ENCODE data around the gene RAB24. TPM values are rescaled to one million over a fixed set of nuclear protein-coding genes. Genes with fewer than 3 reads are reported as not detected.
A peak's percentile ranks its signal among the peaks of the same experiment; 100 is the strongest.

The RAB24 gene
- total RNA-seq, 1 experiment from 2014 or later, result 37.2 TPM

GRCh38 chr5:177351392-177352329, 48.1 kb upstream of the RAB24 start, which contains the start of gene LMAN2:
Gene LMAN2 (minus strand): TSS chr5:177351668. CDS start chr5:177351647, 21 bp downstream.
- TF ChIP-seq CTCF (IDR thresholded peaks at IDR 0.05), result no peak
- TF ChIP-seq, protein P1, sequence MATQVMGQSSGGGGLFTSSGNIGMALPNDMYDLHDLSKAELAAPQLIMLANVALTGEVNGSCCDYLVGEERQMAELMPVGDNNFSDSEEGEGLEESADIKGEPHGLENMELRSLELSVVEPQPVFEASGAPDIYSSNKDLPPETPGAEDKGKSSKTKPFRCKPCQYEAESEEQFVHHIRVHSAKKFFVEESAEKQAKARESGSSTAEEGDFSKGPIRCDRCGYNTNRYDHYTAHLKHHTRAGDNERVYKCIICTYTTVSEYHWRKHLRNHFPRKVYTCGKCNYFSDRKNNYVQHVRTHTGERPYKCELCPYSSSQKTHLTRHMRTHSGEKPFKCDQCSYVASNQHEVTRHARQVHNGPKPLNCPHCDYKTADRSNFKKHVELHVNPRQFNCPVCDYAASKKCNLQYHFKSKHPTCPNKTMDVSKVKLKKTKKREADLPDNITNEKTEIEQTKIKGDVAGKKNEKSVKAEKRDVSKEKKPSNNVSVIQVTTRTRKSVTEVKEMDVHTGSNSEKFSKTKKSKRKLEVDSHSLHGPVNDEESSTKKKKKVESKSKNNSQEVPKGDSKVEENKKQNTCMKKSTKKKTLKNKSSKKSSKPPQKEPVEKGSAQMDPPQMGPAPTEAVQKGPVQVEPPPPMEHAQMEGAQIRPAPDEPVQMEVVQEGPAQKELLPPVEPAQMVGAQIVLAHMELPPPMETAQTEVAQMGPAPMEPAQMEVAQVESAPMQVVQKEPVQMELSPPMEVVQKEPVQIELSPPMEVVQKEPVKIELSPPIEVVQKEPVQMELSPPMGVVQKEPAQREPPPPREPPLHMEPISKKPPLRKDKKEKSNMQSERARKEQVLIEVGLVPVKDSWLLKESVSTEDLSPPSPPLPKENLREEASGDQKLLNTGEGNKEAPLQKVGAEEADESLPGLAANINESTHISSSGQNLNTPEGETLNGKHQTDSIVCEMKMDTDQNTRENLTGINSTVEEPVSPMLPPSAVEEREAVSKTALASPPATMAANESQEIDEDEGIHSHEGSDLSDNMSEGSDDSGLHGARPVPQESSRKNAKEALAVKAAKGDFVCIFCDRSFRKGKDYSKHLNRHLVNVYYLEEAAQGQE (IDR thresholded peaks at IDR 0.05; ENCODE audit: insufficient read depth in 1 of 2, low read depth in 2 of 2, low read length in 1 of 2), result peak in 1 of 2 experiments; percentile 27; a peak in 1 of 4 replicates
- peak; percentile 43; the same call in 1 of the 2 replicates for TF ChIP-seq TCF7L2 (IDR thresholded peaks at IDR 0.05; ENCODE audit: low read depth, low read length)
- TF ChIP-seq POLR2AphosphoS5 (IDR thresholded peaks at IDR 0.05; ENCODE audit: low read depth, low read length), result peak; percentile 92
- TF ChIP-seq SIN3A (IDR thresholded peaks at IDR 0.05; ENCODE audit: borderline replicate concordance, insufficient read depth, low read depth, low read length), result peak; percentile 92; the same call in 1 of the 2 replicates
- in situ Hi-C loops (cut with HindIII; ENCODE audit: low pct_unique_long_range_greater_than_20kb, low sequenced_read_pairs), result no loop called here
- ChIA-PET POLR2A (interaction anchor here (0.6 to 1.3 kb wide), 4 partner anchors 9 to 539 kb away, joined by 3 to 6 read pairs (median 4); no protein-coding TSS in a partner anchor), CTCF (interaction anchor here (0.6 kb wide), 1 partner anchor 19 kb away, joined by 4 read pairs; no protein-coding TSS in a partner anchor)
- intact Hi-C loops (cut with micrococcal nuclease; ENCODE audit: unreplicated experiment), result no loop called here
- H3K4me3 ChIP-seq (ENCODE audit: low read depth in 2 of 2, low read length in 2 of 2), result peak within 1 kb of the TSS; percentile 90 to 95
- no TSS peak for BruUV-seq (replicated peaks)
- H3K27me3 ChIP-seq (ENCODE audit: control insufficient read depth, insufficient read depth, low read length), result no peaks in the 10 kb centered on the region
- no peaks in the 10 kb centered on the region for H3K36me3 ChIP-seq (ENCODE audit: control insufficient read depth, insufficient read depth, low read length)
- ATAC-seq (peak; percentile 99), DNase-seq (ENCODE audit: low read depth, low spot score) (peak; percentile 79)
- H3K9me3 ChIP-seq (ENCODE audit: control insufficient read depth, insufficient read depth, low read depth, low read length), result no peaks in the 10 kb centered on the region
- peaks cover 23% of the 10 kb centered on the region for H3K4me1 ChIP-seq (ENCODE audit: control insufficient read depth, insufficient read depth, low read length)
- peak within 1 kb of the TSS; percentile 90 for H3K27ac ChIP-seq (ENCODE audit: low read length)

GRCh38 chr5:177350776-177351391, 47.4 kb upstream of the RAB24 start:
- POLR2A ChIA-PET, result interaction anchor here (0.6 kb wide), 1 partner anchor 539 kb away, joined by 4 read pairs; no protein-coding TSS in a partner anchor
- BruUV-seq (replicated peaks), result no TSS peak
- intact Hi-C loops (cut with micrococcal nuclease; ENCODE audit: unreplicated experiment) (no loop called here), in situ Hi-C loops (cut with HindIII; ENCODE audit: low pct_unique_long_range_greater_than_20kb, low sequenced_read_pairs) (no loop called here)
- H3K4me3 ChIP-seq (ENCODE audit: low read depth in 2 of 2, low read length in 2 of 2), result peak overlapping the region; percentile 90 to 95
- peak overlapping the region; percentile 90 for H3K27ac ChIP-seq (ENCODE audit: low read length)
- TF ChIP-seq, protein P1 (IDR thresholded peaks at IDR 0.05; ENCODE audit: insufficient read depth in 1 of 2, low read depth in 2 of 2, low read length in 1 of 2), result no peak
- TF ChIP-seq POLR2AphosphoS5 (IDR thresholded peaks at IDR 0.05; ENCODE audit: low read depth, low read length), result no peak
- no peak for TF ChIP-seq TCF7L2 (IDR thresholded peaks at IDR 0.05; ENCODE audit: low read depth, low read length)
- no peak for TF ChIP-seq SIN3A (IDR thresholded peaks at IDR 0.05; ENCODE audit: borderline replicate concordance, insufficient read depth, low read depth, low read length)
- TF ChIP-seq CTCF (IDR thresholded peaks at IDR 0.05), result no peak
- no peaks in the 10 kb centered on the region for H3K9me3 ChIP-seq (ENCODE audit: control insufficient read depth, insufficient read depth, low read depth, low read length)
- no peaks in the 10 kb centered on the region for H3K27me3 ChIP-seq (ENCODE audit: control insufficient read depth, insufficient read depth, low read length)
- H3K4me1 ChIP-seq (ENCODE audit: control insufficient read depth, insufficient read depth, low read length), result peaks cover 23% of the 10 kb centered on the region
- DNase-seq (ENCODE audit: low read depth, low spot score) (no peak), ATAC-seq (no peak)
- CTCF ChIA-PET, result no interaction called here
- H3K36me3 ChIP-seq (ENCODE audit: control insufficient read depth, insufficient read depth, low read length), result no peaks in the 10 kb centered on the region

Measured in Panc1 (cell line).